Measurements from ENCODE around the gene RAB11FIP2. TPM values are rescaled to one million over a fixed set of nuclear protein-coding genes. Genes with fewer than 3 reads are reported as not detected.
A peak's percentile ranks its signal among the peaks of the same experiment; 100 is the strongest.

The RAB11FIP2 gene
- total RNA-seq, 1 experiment from 2014 or later, result 12.2 TPM

GRCh38 chr10:118027397-118027796 lies 19.3 kb downstream of the RAB11FIP2 start (continued):
- TF ChIP-seq ZNF425 (CRISPR knock-in tag; conservative IDR thresholded peaks at IDR 0.05), result no peak

- POLR2A ChIA-PET, result no interaction called here
These were observed 19.8 kb downstream of the RAB11FIP2 start for GRCh38 chr10:118026936-118027335.

GRCh38 chr10:118020365-118020764 lies 26.4 kb downstream of the RAB11FIP2 start:
- no peaks in the 10 kb centered on the region for H3K9me3 Mint-ChIP-seq
- H3K4me1 Mint-ChIP-seq, result peaks cover 10% of the 10 kb centered on the region
- H3K36me3 Mint-ChIP-seq, result no peaks in the 10 kb centered on the region
- H3K27me3 Mint-ChIP-seq (ENCODE audit: low read depth), result no peaks in the 10 kb centered on the region
- ChIA-PET CTCF (interaction anchor here (1.4 kb wide), 1 partner anchor 86 kb away, joined by 3 read pairs; no protein-coding TSS in a partner anchor), POLR2A (no interaction called here)
- DNase-seq (ENCODE audit: low spot score) (peak; percentile 56), ATAC-seq (peak; percentile 89)
- H3K27ac Mint-ChIP-seq, result no peak overlapping the region
- H3K4me3 Mint-ChIP-seq, result no peak overlapping the region
- TF ChIP-seq STAT6 (CRISPR knock-in tag; conservative IDR thresholded peaks at IDR 0.05; ENCODE audit: low read depth), result no peak
- TF ChIP-seq ZNF423 (CRISPR knock-in tag; IDR thresholded peaks at IDR 0.05), result peak; percentile 68; the same call in 1 of the 2 replicates
- no peak for TF ChIP-seq CTCF (IDR thresholded peaks at IDR 0.05)
- no peak for TF ChIP-seq FOXP4 (CRISPR knock-in tag; IDR thresholded peaks at IDR 0.05)
- TF ChIP-seq GRHL2 (CRISPR knock-in tag; IDR thresholded peaks at IDR 0.05; ENCODE audit: insufficient replicate concordance, severe bottlenecking), result no peak
- TF ChIP-seq ZNF263 (CRISPR knock-in tag; IDR thresholded peaks at IDR 0.05; ENCODE audit: low read depth), result peak; percentile 46; the same call in 1 of the 2 replicates

More at GRCh38 chr10:118026936-118027335, 19.8 kb downstream of the RAB11FIP2 start:
- CTCF ChIA-PET, result no interaction called here
- Mint-ChIP-seq H3K36me3 (no peaks in the 10 kb centered on the region), H3K27me3 (ENCODE audit: low read depth) (no peaks in the 10 kb centered on the region), H3K4me1 (peaks cover 21% of the 10 kb centered on the region), H3K9me3 (no peaks in the 10 kb centered on the region), H3K27ac (no peak overlapping the region), H3K4me3 (no peak overlapping the region)
- TF ChIP-seq ERG (CRISPR knock-in tag; IDR thresholded peaks at IDR 0.05) (no peak), GABPB1 (CRISPR knock-in tag; IDR thresholded peaks at IDR 0.05) (no peak), HMGXB4 (CRISPR knock-in tag; IDR thresholded peaks at IDR 0.05) (no peak), AR (CRISPR knock-in tag; IDR thresholded peaks at IDR 0.05) (no peak), ZNF671 (CRISPR knock-in tag; IDR thresholded peaks at IDR 0.05) (no peak)
- DNase-seq (ENCODE audit: low spot score), result no peak
- no peak for ATAC-seq

Measured in WTC11 (cell line).